HCT116 (cell line): ENCODE data around the gene APOLD1. TPM values are rescaled to one million over a fixed set of nuclear protein-coding genes. Genes with fewer than 3 reads are reported as not detected.

Source experiments
- ZFX ChIP-seq: fragments of 450-650 bp; IDR thresholded peaks from 2 replicates; pipeline ENCODE4 v1.6.1; 2017
- microRNA counts: library from miRNA; unstranded; fragments of <30 nt; microRNA quantifications from one replicate; lab custom pipeline; 2015
- microRNA-seq: library from miRNA; unstranded; fragments of <30 nt; microRNA quantifications from one replicate; pipeline ENCODE4, GENCODE V29; 2016; ENCODE audit warnings: borderline number of aligned reads
- total RNA-seq: library from RNA; stranded (reverse); gene quantifications from one replicate; pipeline ENCODE4 v1.2.1, GENCODE V29; 2021; ENCODE audit not compliant: unreplicated experiment
- TF ChIP-seq, protein P1 (sequence below): IDR thresholded peaks from 2 replicates; pipeline ENCODE4 v1.6.1; 2011; ENCODE audit warnings: mild to moderate bottlenecking, low read length, moderate library complexity; ENCODE audit not compliant: insufficient replicate concordance; ENCODE audit errors: extremely low read depth

Gene APOLD1
- total RNA-seq, 1 experiment from 2014 or later = 3.9 TPM

DNA sequence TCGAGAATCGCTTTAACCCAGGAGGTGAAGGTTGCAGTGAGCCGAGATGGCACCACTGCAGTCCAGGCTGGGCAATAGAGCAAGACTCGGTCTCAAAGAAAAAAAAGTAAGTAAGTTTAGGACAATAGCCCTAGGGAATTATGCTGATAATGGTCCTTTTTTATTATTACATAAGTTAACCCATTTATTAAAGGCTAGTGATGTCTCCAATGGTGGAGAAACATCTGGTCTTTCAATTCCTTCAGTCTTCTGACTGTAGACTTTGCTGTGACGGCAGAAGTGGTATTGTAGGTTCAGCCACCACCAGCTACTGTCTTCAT lies 55.1 kb downstream of the APOLD1 start (continued):
- TF ChIP-seq, protein P1, sequence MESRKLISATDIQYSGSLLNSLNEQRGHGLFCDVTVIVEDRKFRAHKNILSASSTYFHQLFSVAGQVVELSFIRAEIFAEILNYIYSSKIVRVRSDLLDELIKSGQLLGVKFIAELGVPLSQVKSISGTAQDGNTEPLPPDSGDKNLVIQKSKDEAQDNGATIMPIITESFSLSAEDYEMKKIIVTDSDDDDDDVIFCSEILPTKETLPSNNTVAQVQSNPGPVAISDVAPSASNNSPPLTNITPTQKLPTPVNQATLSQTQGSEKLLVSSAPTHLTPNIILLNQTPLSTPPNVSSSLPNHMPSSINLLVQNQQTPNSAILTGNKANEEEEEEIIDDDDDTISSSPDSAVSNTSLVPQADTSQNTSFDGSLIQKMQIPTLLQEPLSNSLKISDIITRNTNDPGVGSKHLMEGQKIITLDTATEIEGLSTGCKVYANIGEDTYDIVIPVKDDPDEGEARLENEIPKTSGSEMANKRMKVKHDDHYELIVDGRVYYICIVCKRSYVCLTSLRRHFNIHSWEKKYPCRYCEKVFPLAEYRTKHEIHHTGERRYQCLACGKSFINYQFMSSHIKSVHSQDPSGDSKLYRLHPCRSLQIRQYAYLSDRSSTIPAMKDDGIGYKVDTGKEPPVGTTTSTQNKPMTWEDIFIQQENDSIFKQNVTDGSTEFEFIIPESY = no peak
- TF ChIP-seq ZFX = no peak
- TF ChIP-seq, all 23 proteins: peak for 0

MicroRNAs encoded within 50 kb of the gene (microRNA counts, 767-probe panel; counts per million panel counts)
- not detected for microRNA hsa-miR-613 (lab: Ali Mortazavi, UCI)

Small RNAs within 50 kb of the gene (microRNA-seq; reads per million reads assigned to microRNA genes)
- not detected for gene MIR613

Other genes starting within 250 kb of the APOLD1 start
- 13.4 TPM for gene DUSP16, start 222.8 kb upstream of the APOLD1 start, total RNA-seq
- gene CREBL2, start 173.8 kb upstream of the APOLD1 start, total RNA-seq = 11.3 TPM
- 2.2 TPM for gene GPR19, start 89.5 kb upstream of the APOLD1 start, total RNA-seq
- 33.1 TPM for gene CDKN1B, start 68.3 kb upstream of the APOLD1 start, total RNA-seq
- gene DDX47, start 27.7 kb downstream of the APOLD1 start, total RNA-seq = 103 TPM
- 305 TPM for gene GPRC5A, start 105.9 kb downstream of the APOLD1 start, total RNA-seq
- not detected for gene GPRC5D, start 166.5 kb downstream of the APOLD1 start, total RNA-seq
- 41.0 TPM for gene HEBP1, start 214.6 kb downstream of the APOLD1 start, total RNA-seq